ENCODE results near the gene SDK1. TPM values are rescaled to one million over a fixed set of nuclear protein-coding genes. Genes with fewer than 3 reads are reported as not detected.

Gene SDK1
- total RNA-seq, 1 experiment from 2014 or later: 20.0 TPM

GRCh38 chr7:4099651-4100050 lies 798.6 kb downstream of the SDK1 start:
- H3K4me1 Mint-ChIP-seq (ENCODE audit: low read depth, unreplicated experiment): no peaks in the 10 kb centered on the region
- BruUV-seq (replicated peaks): no TSS peak
- TF ChIP-seq CTCF (IDR thresholded peaks at IDR 0.05; ENCODE audit: unreplicated experiment): no peak
- DNase-seq: no peak
- intact Hi-C loops (cut with micrococcal nuclease; ENCODE audit: unreplicated experiment): no loop called here
- H3K27me3 Mint-ChIP-seq (ENCODE audit: unreplicated experiment): no peaks in the 10 kb centered on the region
- H3K9me3 Mint-ChIP-seq (ENCODE audit: low read depth, unreplicated experiment): no peaks in the 10 kb centered on the region
- CTCF ChIA-PET: no interaction called here
- no peak overlapping the region for H3K27ac Mint-ChIP-seq (ENCODE audit: unreplicated experiment)
- no peak overlapping the region for H3K4me3 Mint-ChIP-seq (ENCODE audit: low read depth, unreplicated experiment)
- no peaks in the 10 kb centered on the region for H3K36me3 Mint-ChIP-seq (ENCODE audit: insufficient read depth, unreplicated experiment)

DNA sequence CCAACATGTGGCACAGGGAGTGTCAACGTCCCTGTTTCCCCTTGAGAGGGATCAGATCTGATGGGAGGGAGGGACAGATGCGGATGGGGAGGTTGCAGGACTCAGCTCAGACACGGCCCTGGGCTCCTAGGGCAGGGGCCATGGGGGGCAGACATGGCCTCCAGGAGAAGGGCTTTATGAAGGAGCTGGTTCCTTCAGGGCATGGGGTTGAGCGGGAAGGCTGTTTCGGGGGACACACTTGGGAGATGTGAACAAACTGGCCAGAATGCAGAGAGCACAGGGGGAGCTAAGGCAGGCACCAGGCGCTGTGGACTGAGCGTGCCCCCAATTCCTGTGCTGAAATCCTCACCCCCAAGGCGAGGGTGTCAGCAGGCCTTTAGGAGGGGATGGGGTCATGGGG lies 799.1 kb downstream of the SDK1 start:
- no peak for DNase-seq
- Mint-ChIP-seq H3K9me3 (ENCODE audit: low read depth, unreplicated experiment) (no peaks in the 10 kb centered on the region), H3K36me3 (ENCODE audit: insufficient read depth, unreplicated experiment) (no peaks in the 10 kb centered on the region), H3K27ac (ENCODE audit: unreplicated experiment) (no peak overlapping the region), H3K27me3 (ENCODE audit: unreplicated experiment) (no peaks in the 10 kb centered on the region), H3K4me3 (ENCODE audit: low read depth, unreplicated experiment) (no peak overlapping the region), H3K4me1 (ENCODE audit: low read depth, unreplicated experiment) (no peaks in the 10 kb centered on the region)
- TF ChIP-seq CTCF (IDR thresholded peaks at IDR 0.05; ENCODE audit: unreplicated experiment): no peak
- intact Hi-C loops (cut with micrococcal nuclease; ENCODE audit: unreplicated experiment): no loop called here
- CTCF ChIA-PET: no interaction called here
- BruUV-seq (replicated peaks): no TSS peak

DNA sequence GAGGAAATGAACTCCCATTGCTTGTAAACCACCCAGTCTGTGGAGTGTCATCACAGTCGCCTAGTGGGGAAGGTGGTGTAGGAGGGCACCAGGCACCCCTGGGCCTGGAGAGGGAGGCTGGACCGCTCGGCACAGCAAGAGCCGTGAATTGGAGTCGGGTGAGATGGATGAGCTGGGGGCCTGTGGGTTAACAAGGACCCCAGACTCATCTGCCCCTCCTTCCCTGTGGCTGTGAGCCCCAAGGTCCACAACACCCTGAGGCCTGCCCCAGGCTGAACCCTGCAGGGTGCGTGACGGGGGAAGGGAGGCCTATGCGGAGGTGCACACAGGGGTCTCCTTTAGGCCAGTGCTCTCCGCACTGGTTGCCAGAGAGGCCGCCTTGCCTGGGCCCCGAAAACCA lies 799.6 kb downstream of the SDK1 start:
- DNase-seq: no peak
- intact Hi-C loops (cut with micrococcal nuclease; ENCODE audit: unreplicated experiment): no loop called here
- no peak for TF ChIP-seq CTCF (IDR thresholded peaks at IDR 0.05; ENCODE audit: unreplicated experiment)
- no TSS peak for BruUV-seq (replicated peaks)
- no peak overlapping the region for H3K27ac Mint-ChIP-seq (ENCODE audit: unreplicated experiment)
- no peak overlapping the region for H3K4me3 Mint-ChIP-seq (ENCODE audit: low read depth, unreplicated experiment)
- no peaks in the 10 kb centered on the region for H3K27me3 Mint-ChIP-seq (ENCODE audit: unreplicated experiment)
- CTCF ChIA-PET: interaction anchor here (0.7 kb wide), 1 partner anchor 116 kb away, joined by 7 read pairs; no protein-coding TSS in a partner anchor
- no peaks in the 10 kb centered on the region for H3K4me1 Mint-ChIP-seq (ENCODE audit: low read depth, unreplicated experiment)
- H3K9me3 Mint-ChIP-seq (ENCODE audit: low read depth, unreplicated experiment): no peaks in the 10 kb centered on the region
- no peaks in the 10 kb centered on the region for H3K36me3 Mint-ChIP-seq (ENCODE audit: insufficient read depth, unreplicated experiment)

DNA sequence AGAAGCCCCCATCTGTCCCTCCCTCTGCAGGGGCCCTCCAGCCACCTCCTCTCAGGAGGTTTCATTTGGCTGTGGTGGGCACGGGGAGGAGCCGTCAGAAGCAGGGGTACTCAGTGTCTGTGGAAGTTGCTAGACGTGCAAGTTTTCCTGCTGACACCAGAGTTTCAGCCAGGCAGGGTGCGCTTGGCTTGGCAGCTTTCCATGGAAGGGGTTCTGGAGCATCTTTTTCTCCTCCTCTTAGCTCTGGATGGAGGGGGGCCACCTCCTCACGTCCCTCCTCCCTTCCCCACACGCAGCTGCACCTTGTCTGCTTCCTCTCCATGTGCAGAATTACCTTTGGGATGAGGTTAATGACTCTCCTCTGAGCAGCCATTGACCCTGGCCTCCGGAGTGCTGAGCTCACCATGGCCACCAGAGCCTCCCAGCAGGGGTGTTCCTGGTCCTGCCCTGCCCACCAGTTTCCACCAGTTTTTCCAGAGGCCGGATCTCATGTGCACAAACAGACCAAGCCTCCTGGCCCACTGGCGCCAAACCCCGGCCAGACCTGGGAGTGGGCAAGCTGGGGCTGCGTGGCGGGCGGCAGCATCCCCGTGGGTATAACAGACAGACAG lies 801.3 kb downstream of the SDK1 start:
- no peaks in the 10 kb centered on the region for H3K9me3 Mint-ChIP-seq (ENCODE audit: low read depth, unreplicated experiment)
- H3K4me3 Mint-ChIP-seq (ENCODE audit: low read depth, unreplicated experiment): no peak overlapping the region
- DNase-seq: no peak
- no peaks in the 10 kb centered on the region for H3K36me3 Mint-ChIP-seq (ENCODE audit: insufficient read depth, unreplicated experiment)
- BruUV-seq (replicated peaks): no TSS peak
- no peak for TF ChIP-seq CTCF (IDR thresholded peaks at IDR 0.05; ENCODE audit: unreplicated experiment)
- CTCF ChIA-PET: interaction anchor here (0.6 to 1.4 kb wide), 4 partner anchors 9 to 868 kb away, joined by 3 to 7 read pairs (median 5); no protein-coding TSS in a partner anchor
- intact Hi-C loops (cut with micrococcal nuclease; ENCODE audit: unreplicated experiment): no loop called here
- H3K27me3 Mint-ChIP-seq (ENCODE audit: unreplicated experiment): no peaks in the 10 kb centered on the region
- no peaks in the 10 kb centered on the region for H3K4me1 Mint-ChIP-seq (ENCODE audit: low read depth, unreplicated experiment)
- H3K27ac Mint-ChIP-seq (ENCODE audit: unreplicated experiment): no peak overlapping the region
